ENCODE data around the gene BRF1.
"Not testable (repeated sequence)": the region's sequence is repeated elsewhere in the genome, so short reads cannot be mapped to it uniquely, and the experiment has no call there.

BRF1 gene

GRCh38 chr14:105346200-105346533, 45.4 kb upstream of the BRF1 start:
- no peak overlapping the region for H3K27ac ChIP-seq
- TF ChIP-seq ZFX (IDR thresholded peaks at IDR 0.05): no peak

GRCh38 chr14:105343194-105343593, 42.4 kb upstream of the BRF1 start:
- peak overlapping the region; percentile 33; the same call in 1 of the 2 replicates for H3K27ac ChIP-seq
- TF ChIP-seq ZFX (IDR thresholded peaks at IDR 0.05) (no peak), CTCF (conservative IDR thresholded peaks at IDR 0.05) (no peak)

GRCh38 chr14:105340821-105341733, 40.3 kb upstream of the BRF1 start:
- no peak for TF ChIP-seq CTCF (conservative IDR thresholded peaks at IDR 0.05)
- TF ChIP-seq ZFX (IDR thresholded peaks at IDR 0.05): no peak
- no peak overlapping the region for H3K27ac ChIP-seq

- no peak overlapping the region for H3K27ac ChIP-seq
Measured at GRCh38 chr14:105337966-105338741, 37.4 kb upstream of the BRF1 start.

GRCh38 chr14:105337433-105337832, 36.6 kb upstream of the BRF1 start:
- TF ChIP-seq ZFX (IDR thresholded peaks at IDR 0.05): no peak
- no peak for TF ChIP-seq CTCF (conservative IDR thresholded peaks at IDR 0.05)
- H3K27ac ChIP-seq: no peak overlapping the region

More at GRCh38 chr14:105337966-105338741, 37.4 kb upstream of the BRF1 start:
- TF ChIP-seq CTCF (conservative IDR thresholded peaks at IDR 0.05) (no peak), ZFX (IDR thresholded peaks at IDR 0.05) (no peak)

GRCh38 chr14:105336477-105337287, 35.9 kb upstream of the BRF1 start:
- H3K27ac ChIP-seq: no peak overlapping the region
- TF ChIP-seq CTCF (conservative IDR thresholded peaks at IDR 0.05) (no peak), ZFX (IDR thresholded peaks at IDR 0.05) (no peak)

GRCh38 chr14:105335735-105336476, 35.1 kb upstream of the BRF1 start:
- H3K27ac ChIP-seq: no peak overlapping the region

GRCh38 chr14:105335231-105335542, 34.4 kb upstream of the BRF1 start:
- H3K27ac ChIP-seq: not testable (repeated sequence)

More at GRCh38 chr14:105335735-105336476, 35.1 kb upstream of the BRF1 start:
- TF ChIP-seq CTCF (conservative IDR thresholded peaks at IDR 0.05) (no peak), ZFX (IDR thresholded peaks at IDR 0.05) (no peak)
